Colon (tissue), 2 donors: Measurements from ENCODE around the gene ZFP14.

Source experiments
- FAIRE-seq: peaks from 2 replicates; lab custom pipeline; 2012; peaks lifted over from hg19 to GRCh38; lab: Jason Lieb, UNC
- donor health status: control.
- donor health status: control.

The ZFP14 gene

GRCh38 chr19:36378625-36379509, at the start of gene ZFP14:
Gene ZFP14, minus strand, starts transcription at chr19:36379201. Its CDS starts 11,309 bp downstream, at chr19:36367892.
- no peak for FAIRE-seq

DNA sequence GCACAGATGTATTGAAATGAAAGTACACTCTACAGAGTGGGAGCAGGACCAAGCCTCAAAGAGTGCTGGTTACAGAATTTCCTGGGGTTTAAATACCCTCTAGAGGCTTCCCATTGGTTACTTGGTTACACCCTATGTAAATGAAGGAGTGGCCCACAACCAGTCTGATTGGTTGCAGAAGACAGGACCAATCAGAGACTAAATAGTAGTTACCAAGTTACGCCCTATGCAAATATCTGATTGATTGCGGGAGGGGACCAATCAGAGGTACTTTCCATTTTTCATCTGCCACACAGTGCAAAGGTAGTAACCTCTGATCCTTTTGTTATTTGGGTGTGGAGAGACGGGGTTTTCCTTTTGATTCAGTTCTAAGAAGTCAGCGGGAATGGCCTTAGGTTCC, 44.9 kb upstream of the ZFP14 start:
- no peak for FAIRE-seq

GRCh38 chr19:36421749-36422481, 42.9 kb upstream of the ZFP14 start:
- no peak for FAIRE-seq

- FAIRE-seq, result no peak
Observed at GRCh38 chr19:36420961-36421748, 42.2 kb upstream of the ZFP14 start.

DNA sequence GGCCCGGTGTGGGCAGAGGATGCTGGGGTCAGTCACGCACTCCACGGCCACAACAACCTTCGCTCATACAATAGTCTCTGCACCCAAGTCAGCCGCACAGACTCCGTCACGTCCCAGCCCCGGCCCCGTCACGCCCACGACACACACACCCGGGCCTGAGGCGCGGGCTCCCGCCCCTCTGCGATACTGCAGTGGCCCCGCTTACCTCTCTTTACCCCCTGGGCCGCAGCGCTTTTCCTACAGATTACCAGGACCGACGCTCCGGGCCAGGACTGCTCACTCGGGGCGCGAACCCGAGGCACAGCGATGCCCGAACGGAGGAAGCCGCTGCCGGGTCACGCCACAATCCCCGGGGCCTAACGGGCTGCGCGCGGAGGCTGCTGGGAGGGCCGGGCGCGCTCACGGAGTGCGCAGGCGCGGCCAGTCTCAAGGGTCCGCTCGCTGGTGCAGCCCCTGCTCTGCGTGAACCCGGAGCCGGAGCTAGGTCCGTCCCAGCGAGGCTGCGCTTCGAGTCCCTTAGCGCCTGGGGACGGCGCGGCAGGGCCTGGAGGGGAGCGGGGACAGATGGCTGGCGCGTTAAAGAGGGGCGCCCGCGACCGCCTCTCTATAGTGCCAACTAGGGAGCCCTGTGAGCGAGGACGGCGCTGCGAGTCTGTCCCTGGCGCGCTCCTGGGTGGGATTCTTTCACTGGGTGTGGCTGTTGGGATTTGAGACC, 39.4 kb upstream of the ZFP14 start, which contains the start of gene ZFP82:
Gene ZFP82, minus strand, starts transcription at position 358 of the 715 bp plus-strand sequence. CDS start 8,855 bp downstream, outside the sequence.
- no peak for FAIRE-seq

- FAIRE-seq, result no peak
Observed at GRCh38 chr19:36417752-36418286, 38.8 kb upstream of the ZFP14 start.

DNA sequence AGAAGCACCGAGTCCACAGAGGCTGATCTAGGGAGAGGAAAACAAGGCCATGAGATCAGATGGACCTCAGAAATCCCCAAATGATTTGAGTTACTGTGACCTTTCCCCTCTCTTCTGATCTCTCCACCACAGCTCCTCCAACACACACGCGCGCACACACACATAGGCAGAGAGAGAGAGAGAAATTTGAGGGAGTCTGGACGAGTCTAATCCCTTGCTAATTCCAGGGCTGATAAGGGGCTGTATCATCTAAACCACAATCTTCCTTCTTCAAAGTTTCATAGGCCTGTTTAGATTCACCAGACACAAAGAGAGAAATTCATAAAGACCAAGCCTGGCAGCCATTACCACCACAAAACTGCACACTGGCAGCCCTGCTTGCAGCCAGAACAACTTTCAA, 30.8 kb upstream of the ZFP14 start:
- FAIRE-seq, result no peak

DNA sequence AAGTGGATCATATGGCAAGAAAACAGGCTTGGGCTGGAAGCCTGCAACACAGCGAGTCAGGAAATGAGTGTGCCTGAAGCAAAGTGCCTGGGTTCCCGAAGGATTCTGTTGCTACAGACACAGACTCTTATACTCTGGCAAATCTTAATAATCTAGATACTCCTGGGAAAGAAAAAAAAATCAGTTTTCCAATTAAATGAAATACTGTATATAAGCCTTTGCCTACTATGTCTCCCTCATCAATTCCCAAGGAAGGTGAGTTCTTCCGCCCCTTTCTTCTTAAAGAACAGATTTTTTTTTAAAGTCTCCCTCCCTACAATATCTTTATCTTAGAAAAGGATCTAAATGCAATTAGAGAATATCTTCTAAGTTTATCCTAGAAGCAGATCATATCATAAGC, 29.1 kb upstream of the ZFP14 start:
- FAIRE-seq, result no peak

GRCh38 chr19:36404498-36404897, 25.5 kb upstream of the ZFP14 start:
- no peak for FAIRE-seq

DNA sequence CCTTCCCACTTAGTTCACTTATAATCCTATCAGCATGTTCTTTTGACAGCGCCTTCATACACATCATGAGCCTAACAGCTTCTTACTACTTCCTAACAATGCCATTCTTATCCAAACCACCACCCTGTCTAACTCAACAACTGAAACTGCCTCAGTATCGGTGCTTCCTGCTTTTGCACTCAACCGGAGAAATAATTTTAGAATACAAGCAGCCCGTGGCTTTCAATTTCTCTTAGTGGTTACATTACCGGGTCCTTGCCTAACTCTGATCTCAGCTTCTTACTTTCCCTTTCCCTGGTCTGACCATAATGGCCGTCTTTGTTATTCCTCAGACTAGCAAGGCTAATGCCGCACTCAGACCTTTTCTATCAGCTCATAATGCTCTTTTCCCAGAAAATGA, 22.5 kb upstream of the ZFP14 start:
- no peak for FAIRE-seq

- no peak for FAIRE-seq
Observed at GRCh38 chr19:36398571-36398970, 19.6 kb upstream of the ZFP14 start.

DNA sequence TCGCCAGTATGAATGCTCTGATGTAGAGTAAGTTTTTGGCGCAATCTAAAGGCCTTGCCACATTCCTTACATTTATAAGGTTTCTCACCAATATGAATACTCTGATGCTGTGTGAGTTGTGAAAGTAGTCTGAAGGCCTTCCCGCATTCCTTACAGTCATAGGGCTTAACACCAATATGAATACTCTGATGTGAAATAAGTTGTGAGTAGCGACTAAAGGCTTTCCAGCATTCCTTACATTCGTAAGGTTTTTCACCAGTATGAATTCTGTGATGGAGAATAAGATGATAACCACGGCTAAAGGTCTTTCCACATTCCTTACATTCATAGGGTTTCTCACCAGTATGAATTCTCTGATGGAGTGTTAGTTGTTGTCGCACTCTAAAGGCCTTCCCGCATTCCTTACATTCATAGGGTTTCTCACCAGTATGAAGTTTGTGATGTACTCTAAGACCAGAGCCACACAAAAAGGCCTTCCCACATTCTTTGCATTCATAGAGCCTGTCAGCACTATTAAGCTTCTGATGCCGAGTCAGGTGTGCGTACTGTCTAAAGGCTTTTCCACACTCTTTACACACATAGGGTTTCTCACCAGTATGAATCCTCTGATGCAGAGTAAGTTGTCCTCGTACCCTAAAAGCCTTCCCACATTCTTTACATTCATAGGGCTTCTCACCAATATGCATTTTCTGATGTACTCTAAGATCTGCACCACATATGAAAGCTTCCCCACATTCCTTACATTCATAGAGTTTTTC, 14.1 kb upstream of the ZFP14 start:
- FAIRE-seq, result no peak

DNA sequence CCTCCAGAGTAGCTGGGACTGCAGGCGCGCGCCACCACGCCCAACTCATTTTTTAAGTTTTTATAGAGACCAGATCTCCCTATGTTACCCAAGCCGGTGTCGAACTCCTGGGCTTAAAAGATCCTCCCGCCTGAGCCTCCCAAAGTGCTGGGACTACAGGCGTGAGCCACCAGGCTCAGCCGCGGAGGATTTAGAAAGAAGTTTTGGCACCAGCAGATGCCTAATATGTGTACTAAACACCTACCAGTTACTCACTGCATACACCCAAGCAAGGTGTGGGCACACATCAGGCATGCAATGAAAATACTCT, 464 bp upstream of the ZFP14 start:
- no peak for FAIRE-seq

DNA sequence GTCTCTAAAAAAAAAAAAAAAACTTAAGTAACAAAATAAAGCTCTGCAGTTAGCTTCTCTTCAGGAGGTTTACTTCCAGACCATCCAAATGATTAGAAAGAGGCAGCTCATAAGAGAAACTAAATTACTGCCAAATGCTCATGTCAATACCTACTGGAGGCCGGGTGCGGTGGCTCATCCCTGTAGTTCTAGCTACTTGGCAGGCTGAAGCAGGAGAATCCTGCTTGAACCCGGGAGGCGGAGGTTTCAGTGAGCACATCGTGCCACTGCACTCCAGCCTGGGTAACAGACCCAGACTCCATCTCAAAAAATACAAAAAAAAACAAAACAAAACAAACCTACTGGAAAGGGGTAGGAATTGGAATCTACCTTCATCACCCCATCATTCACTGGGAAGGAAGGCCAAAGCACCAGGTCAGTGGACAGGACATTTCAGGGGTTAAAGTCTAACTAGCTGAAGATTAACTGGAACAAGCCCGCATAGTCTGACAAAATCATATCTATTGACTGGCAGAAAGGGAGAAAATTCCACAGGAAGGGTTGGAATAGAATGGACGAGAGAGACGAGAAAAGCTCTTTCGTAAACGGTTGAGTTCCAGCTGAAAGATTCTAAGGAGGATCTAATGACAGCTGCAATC, 1.3 kb downstream of the ZFP14 start:
- no peak for FAIRE-seq

DNA sequence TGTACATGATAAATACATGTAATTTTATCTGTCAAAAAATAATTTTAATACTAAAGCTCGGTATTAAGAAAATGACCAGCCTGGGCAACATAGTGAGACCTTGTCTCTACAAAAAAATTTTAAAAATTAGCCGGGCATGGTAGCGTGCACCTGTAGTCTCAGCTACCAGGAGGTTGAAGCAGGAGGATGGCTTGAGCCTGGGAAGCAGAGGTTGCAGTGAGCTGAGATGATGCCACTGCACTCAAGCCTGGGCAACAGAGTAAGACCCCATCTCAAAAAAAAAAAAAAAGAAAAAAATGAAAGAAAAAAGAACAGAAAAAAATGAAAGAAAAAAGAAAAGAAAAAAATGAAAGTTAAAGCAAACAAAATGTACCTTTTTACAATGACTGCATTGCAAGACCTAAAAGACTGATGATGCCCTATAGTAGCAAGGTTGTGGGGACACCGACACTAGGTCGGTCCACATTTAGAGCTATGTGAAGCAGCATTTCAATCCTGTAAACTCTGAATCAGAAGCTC, 5.3 kb downstream of the ZFP14 start:
- no peak for FAIRE-seq

DNA sequence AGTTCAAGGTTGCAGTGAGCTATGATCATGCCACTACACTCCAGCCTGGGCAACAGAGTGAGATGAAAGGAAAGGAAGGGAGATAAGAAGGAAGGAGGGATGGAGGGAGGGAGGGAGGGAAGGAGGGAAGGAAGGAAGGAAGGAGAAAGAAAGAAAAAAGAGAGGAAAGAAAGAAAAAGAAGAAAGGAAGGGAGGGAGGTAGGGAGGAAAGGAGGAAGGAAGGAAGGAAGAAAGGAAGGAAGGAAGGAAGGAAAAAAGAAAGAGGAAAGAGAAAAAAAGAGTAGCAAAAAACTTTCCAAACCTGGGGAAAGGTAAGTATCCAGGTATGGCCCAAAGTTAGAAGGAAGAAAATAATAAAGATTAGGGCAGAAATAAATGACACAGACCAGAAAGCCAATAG, 7.1 kb downstream of the ZFP14 start:
- FAIRE-seq, result no peak

- no peak for FAIRE-seq
Observed at GRCh38 chr19:36363845-36364244, 15.2 kb downstream of the ZFP14 start.

DNA sequence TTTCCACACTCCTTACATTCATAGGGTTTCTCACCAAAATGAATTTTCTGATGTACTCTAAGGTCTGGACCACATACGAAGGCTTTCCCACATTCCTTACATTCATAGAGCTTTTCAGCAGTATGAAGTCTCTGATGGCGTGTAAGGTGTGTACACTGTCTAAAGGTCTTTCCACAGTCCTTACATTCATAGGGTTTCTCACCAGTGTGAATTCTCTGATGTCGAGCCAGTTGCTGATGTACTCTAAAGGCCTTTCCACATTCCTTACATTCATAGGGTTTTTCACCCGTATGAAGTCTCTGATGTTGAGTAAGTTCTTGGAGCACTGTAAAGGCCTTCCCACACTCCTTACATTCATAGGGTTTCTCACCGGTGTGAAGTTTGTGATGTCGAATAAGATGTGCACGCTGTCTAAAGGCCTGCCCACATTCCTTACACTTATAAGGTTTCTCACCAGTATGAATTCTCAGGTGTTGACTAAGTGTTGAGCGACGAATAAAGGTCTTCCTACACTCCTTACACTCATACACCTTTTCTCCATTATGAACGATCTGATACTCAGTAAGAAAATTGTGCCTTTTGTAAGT, 38.1 kb downstream of the ZFP14 start:
- no peak for FAIRE-seq

- FAIRE-seq, result no peak
Observed at GRCh38 chr19:36331353-36332228, 47.4 kb downstream of the ZFP14 start.
